Measurements from ENCODE around the gene PPFIBP1.

Gene PPFIBP1

GRCh38 chr12:27644158-27644845, 120.3 kb downstream of the PPFIBP1 start:
- H3K4me3 ChIP-seq (replicated peaks in 1 of 2; ENCODE audit: low read depth in 2 of 2, low read length in 2 of 2): no peak overlapping the region
- DNase-seq (ENCODE audit: low read depth in 2 of 2): peak; percentile 73 to 87
- no peak for TF ChIP-seq CTCF (IDR thresholded peaks at IDR 0.05; ENCODE audit: low read depth, low read length)

GRCh38 chr12:27645671-27646070, 121.7 kb downstream of the PPFIBP1 start:
- no peak for DNase-seq (ENCODE audit: low read depth in 2 of 2)
- no peak overlapping the region for H3K4me3 ChIP-seq (replicated peaks in 1 of 2; ENCODE audit: low read depth in 2 of 2, low read length in 2 of 2)
- TF ChIP-seq CTCF (IDR thresholded peaks at IDR 0.05; ENCODE audit: low read depth, low read length): no peak

GRCh38 chr12:27646149-27646548, 122.1 kb downstream of the PPFIBP1 start:
- H3K4me3 ChIP-seq (replicated peaks in 1 of 2; ENCODE audit: low read depth in 2 of 2, low read length in 2 of 2): no peak overlapping the region
- DNase-seq (ENCODE audit: low read depth in 2 of 2): no peak
- no peak for TF ChIP-seq CTCF (IDR thresholded peaks at IDR 0.05; ENCODE audit: low read depth, low read length)

GRCh38 chr12:27650011-27650410, 126.0 kb downstream of the PPFIBP1 start:
- TF ChIP-seq CTCF (IDR thresholded peaks at IDR 0.05; ENCODE audit: low read depth, low read length): no peak
- no peak for DNase-seq (ENCODE audit: low read depth in 2 of 2)

GRCh38 chr12:27651201-27651600, 127.2 kb downstream of the PPFIBP1 start:
- DNase-seq (ENCODE audit: low read depth in 2 of 2): peak in 1 of 2 donors; percentile 39
- TF ChIP-seq CTCF (IDR thresholded peaks at IDR 0.05; ENCODE audit: low read depth, low read length): no peak
- H3K4me3 ChIP-seq (replicated peaks in 1 of 2; ENCODE audit: low read depth in 2 of 2, low read length in 2 of 2): no peak overlapping the region

More at GRCh38 chr12:27650011-27650410, 126.0 kb downstream of the PPFIBP1 start:
- no peak overlapping the region for H3K4me3 ChIP-seq (replicated peaks in 1 of 2; ENCODE audit: low read depth in 2 of 2, low read length in 2 of 2)

- H3K4me3 ChIP-seq (replicated peaks in 1 of 2; ENCODE audit: low read depth in 2 of 2, low read length in 2 of 2): no peak overlapping the region
- peak; percentile 74 for TF ChIP-seq CTCF (IDR thresholded peaks at IDR 0.05; ENCODE audit: low read depth, low read length)
- peak; percentile 90 to 91 for DNase-seq (ENCODE audit: low read depth in 2 of 2)
These were observed 128.3 kb downstream of the PPFIBP1 start for GRCh38 chr12:27652174-27652763.

Measured in cardiac fibroblast (primary cell).